DMS114 treated with DMSO at 0.1 percent for 48 hours (cell line): ENCODE results near the gene DPYD.

Experiments
- DNase-seq: peaks from one replicate; lab custom pipeline; 2025; ENCODE audit not compliant: unreplicated experiment; lab: John Stamatoyannopoulos, UW

The DPYD gene

GRCh38 chr1:97792655-97793054 lies 128.2 kb downstream of the DPYD start:
- DNase-seq, result no peak

- DNase-seq, result no peak
These were observed 129.6 kb downstream of the DPYD start for GRCh38 chr1:97791251-97791650.

DNA sequence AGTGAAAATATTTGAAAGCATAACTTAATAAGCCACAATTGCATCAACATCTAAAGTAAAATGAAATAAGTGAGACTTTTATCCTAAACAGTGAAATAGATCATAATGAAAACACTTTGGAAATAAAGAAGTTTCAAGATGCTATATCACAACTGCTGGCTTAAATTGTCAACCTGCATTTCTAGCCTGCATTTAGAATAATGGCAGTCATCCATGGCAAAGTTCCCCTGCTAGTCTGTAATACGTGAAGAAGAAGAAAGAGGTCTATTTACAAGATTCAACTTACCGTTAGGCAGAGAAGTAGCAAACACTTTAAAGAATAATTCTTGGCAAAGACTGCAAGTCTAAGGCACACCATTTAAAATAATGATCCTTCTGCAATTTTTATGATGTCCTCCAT lies 133.6 kb downstream of the DPYD start:
- DNase-seq, result no peak

DNA sequence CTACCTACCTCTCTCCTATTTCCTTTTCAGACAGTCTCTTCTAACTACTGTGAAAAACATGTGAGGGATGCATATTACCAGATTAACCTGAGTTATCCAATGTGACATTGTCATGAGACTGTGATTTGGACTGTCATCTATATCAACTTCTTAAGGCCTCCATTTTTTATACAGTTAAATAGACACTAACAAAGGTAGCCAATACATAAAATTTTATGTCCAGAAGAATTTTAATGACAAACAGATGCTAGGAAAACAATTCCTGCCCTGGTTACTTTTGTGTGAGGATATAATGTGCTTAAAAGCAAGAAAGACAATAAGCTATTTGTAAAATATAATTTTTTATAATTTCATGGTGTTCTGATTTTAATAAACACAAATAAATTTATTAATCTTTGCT lies 136.2 kb downstream of the DPYD start:
- DNase-seq, result no peak

DNA sequence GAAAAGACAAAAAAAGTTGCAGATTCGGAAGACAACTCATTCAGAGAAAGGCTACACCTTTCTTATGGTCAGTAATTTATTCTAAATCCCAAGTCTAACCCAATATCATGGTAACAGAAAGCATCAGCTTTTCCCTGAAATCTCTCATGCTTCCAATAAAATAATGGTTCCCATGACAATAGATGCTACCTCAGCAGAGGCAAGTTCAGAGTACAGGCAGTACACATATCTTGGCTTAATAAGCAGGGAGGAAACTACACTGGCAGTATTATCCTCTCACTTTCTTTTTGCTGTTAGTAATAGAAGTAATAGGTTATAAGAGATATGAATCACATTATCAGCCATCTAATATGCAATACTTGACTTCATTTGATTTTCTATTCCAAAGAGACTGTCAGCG lies 137.1 kb downstream of the DPYD start:
- DNase-seq, result no peak

GRCh38 chr1:97781762-97782337 lies 139.0 kb downstream of the DPYD start:
- DNase-seq, result no peak

- DNase-seq, result no peak
These were observed 139.9 kb downstream of the DPYD start for GRCh38 chr1:97780884-97781283.

DNA sequence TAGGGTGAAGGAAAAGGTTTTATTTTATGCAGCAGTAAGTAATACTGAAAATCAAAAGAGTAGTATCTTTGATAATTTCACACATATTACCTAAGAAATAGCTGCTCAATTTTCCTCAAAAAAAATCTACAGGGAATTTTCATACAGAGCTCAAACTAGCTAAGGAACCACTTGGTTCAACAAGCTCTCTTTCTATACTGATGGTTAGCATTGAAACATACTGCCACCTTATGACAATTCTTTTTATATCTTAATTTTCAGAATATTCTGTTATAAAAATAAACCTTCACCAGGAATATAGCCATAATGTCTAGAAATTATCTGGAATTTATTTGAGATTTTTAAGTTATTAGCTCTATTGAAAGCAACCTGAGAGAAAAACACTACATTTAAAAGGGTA lies 142.1 kb downstream of the DPYD start:
- no peak for DNase-seq

DNA sequence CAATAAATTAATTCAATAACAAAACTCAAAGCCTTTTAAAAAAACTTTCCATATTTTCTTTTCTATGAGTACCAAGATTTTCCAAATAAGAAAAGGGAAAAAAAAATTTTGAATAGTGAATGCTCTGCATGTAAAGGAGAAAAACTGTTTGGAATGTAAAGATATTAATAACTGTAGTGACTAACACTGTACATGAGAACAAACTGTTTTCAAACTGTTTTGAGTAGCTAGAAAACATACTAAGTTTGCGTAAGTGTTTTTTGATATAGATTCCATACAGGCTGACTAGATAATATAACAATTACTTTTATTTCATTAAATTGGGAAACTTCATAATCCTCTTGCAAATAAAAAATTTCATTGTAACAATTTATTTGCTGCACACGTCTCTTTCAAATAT lies 150.5 kb downstream of the DPYD start:
- DNase-seq, result no peak

DNA sequence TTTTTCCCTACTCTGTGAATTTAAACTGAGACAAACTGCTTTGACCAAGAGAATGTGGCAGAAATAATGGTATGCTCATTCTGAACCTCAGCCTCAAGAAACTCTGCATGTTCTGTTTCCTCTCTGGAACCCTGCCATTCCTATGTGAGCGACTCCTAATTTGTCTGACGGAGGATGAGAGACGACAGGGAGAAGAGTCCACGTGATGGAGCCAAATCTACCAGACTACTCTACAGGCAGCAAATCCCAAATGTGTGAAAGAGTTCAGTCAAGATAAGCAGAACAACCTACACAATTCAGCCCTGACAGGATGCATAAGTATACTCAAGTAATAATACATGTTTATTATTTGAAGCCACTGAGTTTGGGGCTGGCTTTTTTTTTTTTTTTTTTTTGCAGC lies 153.5 kb downstream of the DPYD start:
- DNase-seq, result no peak

- no peak for DNase-seq
These were observed 155.8 kb downstream of the DPYD start for GRCh38 chr1:97764991-97765390.

GRCh38 chr1:97761637-97762036 lies 159.2 kb downstream of the DPYD start:
- no peak for DNase-seq

- DNase-seq, result no peak
These were observed 161.8 kb downstream of the DPYD start for GRCh38 chr1:97759078-97759477.

- DNase-seq, result no peak
These were observed 162.2 kb downstream of the DPYD start for GRCh38 chr1:97758541-97759057.

GRCh38 chr1:97745912-97746311 lies 174.9 kb downstream of the DPYD start:
- DNase-seq, result no peak

DNA sequence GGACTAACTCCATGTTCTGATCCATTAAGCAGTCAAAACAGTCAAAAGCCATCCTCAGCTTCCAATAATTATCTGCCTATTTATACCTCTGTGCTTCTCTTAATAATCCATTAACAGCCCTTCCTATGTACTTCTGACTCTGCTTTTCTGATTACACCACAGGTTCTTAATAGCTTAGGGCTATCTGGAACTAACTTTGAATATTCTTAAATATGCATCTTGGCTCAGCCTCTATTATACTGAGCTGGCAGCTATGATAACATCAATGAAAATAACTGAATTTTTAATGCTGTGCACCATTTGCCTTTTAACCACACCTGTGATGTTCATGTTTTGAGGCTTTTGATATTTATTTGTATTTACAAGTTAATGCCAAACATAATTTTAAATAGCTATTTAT lies 175.9 kb downstream of the DPYD start:
- DNase-seq, result no peak

DNA sequence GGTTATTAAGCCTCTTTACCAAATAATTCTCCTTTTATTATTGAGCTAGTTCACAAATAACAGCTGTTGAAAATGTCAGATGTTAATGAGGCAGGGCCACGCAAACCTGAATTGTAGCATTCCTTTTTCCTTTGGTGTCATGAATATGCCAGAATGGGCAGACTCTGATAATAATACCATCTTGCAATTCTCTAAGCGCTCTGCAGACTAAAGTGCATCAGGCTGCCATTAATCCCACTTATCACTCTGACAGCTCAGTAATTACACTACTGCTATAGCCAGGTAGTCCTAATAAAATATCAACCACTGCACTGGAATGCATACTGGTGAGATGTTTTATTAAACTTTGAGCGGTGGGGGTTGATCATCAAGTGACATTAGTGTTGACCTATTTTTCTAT lies 177.7 kb downstream of the DPYD start:
- no peak for DNase-seq

DNA sequence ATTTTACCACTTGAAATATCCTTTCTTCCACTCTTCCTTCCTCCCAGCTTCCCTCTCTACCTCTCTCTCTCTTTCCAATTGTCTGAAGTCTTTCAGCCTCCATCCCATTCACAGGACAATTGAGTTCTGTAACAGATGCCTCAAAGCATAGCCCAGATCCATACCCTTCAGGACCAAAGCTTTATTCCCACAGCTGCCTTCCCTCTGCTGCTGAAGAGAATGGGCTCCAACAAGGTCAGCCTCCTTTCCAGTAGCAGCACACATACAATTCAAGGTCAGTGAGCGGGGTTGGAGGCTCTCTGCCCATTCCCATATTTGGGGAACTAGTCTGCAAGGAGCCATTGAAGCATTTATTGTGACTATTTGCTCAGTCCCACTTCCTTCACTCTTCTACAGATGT lies 179.9 kb downstream of the DPYD start:
- DNase-seq, result no peak

DNA sequence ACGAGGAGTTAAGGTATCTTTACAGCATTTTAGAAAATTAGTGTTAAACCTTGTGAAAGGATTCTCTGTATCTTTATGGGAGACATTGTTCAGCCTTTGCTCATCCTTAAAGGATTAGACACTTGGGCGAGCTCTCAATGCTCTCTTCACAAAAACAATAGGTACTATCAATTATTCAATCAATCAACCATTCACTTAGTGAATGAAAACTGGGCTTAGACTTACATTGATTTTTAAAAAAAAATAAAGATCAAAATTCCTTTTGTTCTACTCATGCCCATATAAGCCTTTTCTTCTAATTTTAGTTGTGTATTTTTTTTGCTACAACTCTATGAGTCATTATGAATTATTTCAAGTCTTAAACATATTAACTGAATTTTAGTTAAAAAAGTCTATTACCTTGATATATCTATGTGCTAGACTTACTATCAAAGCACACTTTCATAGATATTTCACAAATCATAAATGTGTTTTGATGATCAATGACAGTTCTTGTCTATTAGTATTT lies 181.2 kb downstream of the DPYD start:
- DNase-seq, result no peak

GRCh38 chr1:97738270-97738669 lies 182.6 kb downstream of the DPYD start:
- DNase-seq, result no peak

DNA sequence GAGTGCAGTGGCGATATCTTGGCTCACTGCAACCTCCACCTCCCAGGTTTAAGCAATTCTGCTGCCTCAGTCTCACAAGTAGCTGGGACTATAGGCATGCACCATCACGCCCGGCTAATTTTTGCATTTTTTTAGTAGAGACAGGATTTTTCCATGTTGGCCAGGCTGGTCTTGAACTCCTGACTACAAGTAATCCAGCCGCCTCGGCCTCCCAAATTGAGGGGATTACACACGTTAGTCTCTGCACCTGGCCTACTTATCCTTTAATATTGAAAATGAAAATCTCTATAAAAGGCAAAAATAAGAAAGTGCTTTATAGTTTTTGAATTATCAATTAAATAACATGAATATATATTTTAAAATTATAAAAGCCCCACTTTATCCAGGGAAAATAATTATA lies 190.6 kb downstream of the DPYD start:
- DNase-seq, result no peak

DNA sequence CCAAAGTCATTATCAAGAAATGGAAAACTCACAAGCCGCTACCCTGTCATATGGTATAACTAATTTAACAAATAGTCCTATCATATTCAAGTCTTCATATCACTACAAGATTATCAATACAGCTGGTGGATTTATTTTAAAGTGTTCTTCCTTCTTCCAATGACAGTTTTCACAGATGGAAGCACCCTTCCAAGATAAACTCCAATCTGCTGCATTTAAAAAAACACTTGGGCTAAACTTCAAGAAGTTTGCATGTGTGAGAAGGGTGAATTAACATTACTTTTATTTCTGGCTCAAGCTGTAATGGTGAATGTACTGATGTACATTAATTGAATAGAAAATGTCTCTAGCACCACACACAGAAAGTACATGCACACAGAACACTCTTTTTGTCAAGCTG lies 192.4 kb downstream of the DPYD start:
- DNase-seq, result no peak

DNA sequence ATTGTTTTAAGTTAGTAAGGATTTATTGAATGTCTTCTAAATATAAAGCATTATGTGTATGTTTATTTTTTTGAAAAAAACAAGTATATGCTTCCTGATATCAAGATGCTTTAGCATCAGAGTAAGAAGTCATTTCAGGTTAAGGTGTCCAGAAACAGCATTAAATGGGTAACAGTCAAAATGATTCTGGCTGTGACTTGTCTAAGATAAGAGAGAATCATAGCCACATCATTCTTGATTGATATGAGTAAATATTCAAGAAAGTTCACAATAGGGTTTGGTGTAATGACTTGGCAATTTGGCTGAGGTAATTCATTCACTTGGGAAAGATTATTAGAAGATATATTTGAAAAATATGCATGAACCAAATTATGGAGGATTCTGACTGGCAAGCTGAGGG lies 193.8 kb downstream of the DPYD start:
- DNase-seq, result no peak
